GM19395 (cell line): Measurements from ENCODE around the gene RNASE7.
"Not testable (repeated sequence)": the region's sequence is repeated elsewhere in the genome, so short reads cannot be mapped to it uniquely, and the experiment has no call there.

Experiments used
- ATAC-seq: cut with Tn5 transposase; IDR thresholded peaks from one replicate; pipeline ENCODE4 v1.9.1; 2021; ENCODE audit warnings: mild to moderate bottlenecking, moderate library complexity; ENCODE audit not compliant: unreplicated experiment

The RNASE7 gene

GRCh38 chr14:21041676-21042433 lies at the start of gene RNASE7:
TSS of gene RNASE7 (plus strand) at chr14:21042362. CDS start at chr14:21042993, 631 bp downstream.
- ATAC-seq: no peak

GRCh38 chr14:20996521-20996920 lies 45.6 kb upstream of the RNASE7 start:
- no peak for ATAC-seq

- ATAC-seq: no peak
Observed at GRCh38 chr14:20997115-20997514, 45.0 kb upstream of the RNASE7 start.

- ATAC-seq: no peak
Observed at GRCh38 chr14:20997564-20997963, 44.6 kb upstream of the RNASE7 start.

GRCh38 chr14:20998139-20998538 lies 44.0 kb upstream of the RNASE7 start:
- ATAC-seq: no peak

GRCh38 chr14:20998674-20999366 lies 43.3 kb upstream of the RNASE7 start, which contains the start of gene SLC39A2:
TSS of gene SLC39A2 (plus strand) at chr14:20999293. CDS start at chr14:20999447, 154 bp downstream.
- ATAC-seq: no peak

- no peak for ATAC-seq
Observed at GRCh38 chr14:20999591-20999990, 42.6 kb upstream of the RNASE7 start.

GRCh38 chr14:21001218-21001617 lies 40.9 kb upstream of the RNASE7 start:
- ATAC-seq: no peak

GRCh38 chr14:21003788-21004346 lies 38.3 kb upstream of the RNASE7 start:
- no peak for ATAC-seq

GRCh38 chr14:21009721-21010120 lies 32.4 kb upstream of the RNASE7 start:
- not testable (repeated sequence) for ATAC-seq

GRCh38 chr14:21011136-21011535 lies 31.0 kb upstream of the RNASE7 start:
- ATAC-seq: no peak

- peak; percentile 54 for ATAC-seq
Observed at GRCh38 chr14:21014761-21015190, 27.4 kb upstream of the RNASE7 start.

GRCh38 chr14:21015312-21015711 lies 26.9 kb upstream of the RNASE7 start:
- ATAC-seq: no peak

GRCh38 chr14:21016413-21017190 lies 25.6 kb upstream of the RNASE7 start:
- no peak for ATAC-seq

GRCh38 chr14:21017528-21018245 lies 24.5 kb upstream of the RNASE7 start:
- ATAC-seq: no peak

- ATAC-seq: no peak
Observed at GRCh38 chr14:21018286-21018685, 23.9 kb upstream of the RNASE7 start.

- ATAC-seq: no peak
Observed at GRCh38 chr14:21018781-21019180, 23.4 kb upstream of the RNASE7 start.

GRCh38 chr14:21019366-21019765 lies 22.8 kb upstream of the RNASE7 start:
- ATAC-seq: no peak

- ATAC-seq: no peak
Observed at GRCh38 chr14:21020977-21021545, 21.1 kb upstream of the RNASE7 start.

GRCh38 chr14:21022686-21023085 lies 19.5 kb upstream of the RNASE7 start:
- no peak for ATAC-seq
